Effector CD4-positive, alpha-beta T cell (primary cell): ENCODE results near the gene CTAGE4.
"Not testable (repeated sequence)": the region's sequence is repeated elsewhere in the genome, so short reads cannot be mapped to it uniquely, and the experiment has no call there.

Experiments
- DNase-seq: peaks from one replicate; pipeline ENCODE4 v3.0.0-alpha.2; 2020

CTAGE4 gene

GRCh38 chr7:144217200-144217599 is 33.9 kb downstream of the CTAGE4 start:
- DNase-seq, result not testable (repeated sequence)

- DNase-seq, result not testable (repeated sequence)
Measured at GRCh38 chr7:144218581-144218980, 35.3 kb downstream of the CTAGE4 start.

- DNase-seq, result not testable (repeated sequence)
Measured at GRCh38 chr7:144219149-144219548, 35.9 kb downstream of the CTAGE4 start.

GRCh38 chr7:144220531-144220930 is 37.3 kb downstream of the CTAGE4 start:
- DNase-seq, result not testable (repeated sequence)

- DNase-seq, result not testable (repeated sequence)
Measured at GRCh38 chr7:144223675-144224074, 40.4 kb downstream of the CTAGE4 start.

GRCh38 chr7:144226866-144227265 is 43.6 kb downstream of the CTAGE4 start:
- not testable (repeated sequence) for DNase-seq

- DNase-seq, result not testable (repeated sequence)
Measured at GRCh38 chr7:144228810-144229209, 45.5 kb downstream of the CTAGE4 start.

GRCh38 chr7:144231027-144231426 is 47.8 kb downstream of the CTAGE4 start:
- DNase-seq, result not testable (repeated sequence)

- DNase-seq, result not testable (repeated sequence)
Measured at GRCh38 chr7:144233039-144233438, 49.8 kb downstream of the CTAGE4 start.
